Muscle layer of colon (tissue), 2 donors: ENCODE data around the gene PCDHB3.
"Not testable (repeated sequence)": the region's sequence is repeated elsewhere in the genome, so short reads cannot be mapped to it uniquely, and the experiment has no call there.

Experiments used
- H3K27ac ChIP-seq: one replicate; pipeline ENCODE4 v1.7.0; 2013; ENCODE audit warnings: low read depth, mild to moderate bottlenecking, low read length, moderate library complexity
- H3K27me3 ChIP-seq, 2 donors: one replicate each; pipeline ENCODE4 v1.7.0; 2013; ENCODE audit warnings: low read length in 2 of 2, mild to moderate bottlenecking in 2 of 2; ENCODE audit not compliant: insufficient read depth in 2 of 2, control insufficient read depth in 1 of 2
- H3K36me3 ChIP-seq: one replicate; pipeline ENCODE4 v1.7.0; 2013; ENCODE audit warnings: mild to moderate bottlenecking, low read length; ENCODE audit not compliant: insufficient read depth
- H3K4me1 ChIP-seq: one replicate; pipeline ENCODE4 v1.7.0; 2013; ENCODE audit warnings: mild to moderate bottlenecking, low read length; ENCODE audit not compliant: insufficient read depth
- H3K4me3 ChIP-seq, 2 donors: one replicate each; pipeline ENCODE4 v1.7.0; 2013; ENCODE audit warnings: low read length in 2 of 2, low read depth in 1 of 2, mild to moderate bottlenecking in 1 of 2, moderate library complexity in 1 of 2
- H3K9ac ChIP-seq: one replicate; pipeline ENCODE4 v1.7.0; 2013; ENCODE audit warnings: low read length
- H3K9me3 ChIP-seq: one replicate; pipeline ENCODE4 v1.7.0; 2013; ENCODE audit warnings: mild to moderate bottlenecking, low read length
- donor health status: abdominal sarcoma.
- donor health status: Adenocarcinoma of cecum.

Gene PCDHB3

DNA sequence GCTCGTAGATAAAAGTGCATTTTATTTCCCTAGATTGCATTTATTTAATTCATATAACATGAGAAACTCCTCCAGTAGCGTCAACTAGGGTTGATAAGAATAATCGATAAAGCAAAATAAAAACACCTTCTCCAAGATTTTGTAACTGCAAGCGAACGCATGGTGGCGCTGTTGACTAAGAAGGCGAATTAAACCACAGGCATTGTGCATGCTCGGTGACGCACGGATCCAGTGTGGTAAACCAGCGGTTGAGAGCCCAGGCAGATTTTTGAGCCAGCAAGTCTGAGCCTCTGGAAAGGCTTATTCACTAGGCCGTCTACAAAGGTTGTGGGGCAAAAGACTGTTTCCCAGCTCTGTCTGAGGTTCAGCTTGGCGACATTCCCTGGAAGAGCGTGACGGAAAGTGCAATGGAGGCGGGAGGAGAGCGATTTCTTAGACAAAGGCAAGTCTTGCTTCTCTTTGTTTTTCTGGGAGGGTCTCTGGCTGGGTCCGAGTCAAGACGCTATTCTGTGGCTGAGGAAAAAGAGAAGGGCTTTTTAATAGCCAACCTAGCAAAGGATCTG is at the start of gene PCDHB3:
Gene PCDHB3 (plus strand): TSS at position 231 of the 563 bp plus-strand sequence. CDS start 177 bp downstream, at position 408.
- Histone ChIP-seq H3K27me3 (no peaks in the 10 kb centered on the region), H3K36me3 (no peaks in the 10 kb centered on the region), H3K9me3 (peaks cover 13% of the 10 kb centered on the region), H3K9ac (no peak within 1 kb of the TSS), H3K27ac (no peak within 1 kb of the TSS), H3K4me1 (no peaks in the 10 kb centered on the region), H3K4me3 (peak within 1 kb of the TSS in 1 of 2 donors; percentile 44)

DNA sequence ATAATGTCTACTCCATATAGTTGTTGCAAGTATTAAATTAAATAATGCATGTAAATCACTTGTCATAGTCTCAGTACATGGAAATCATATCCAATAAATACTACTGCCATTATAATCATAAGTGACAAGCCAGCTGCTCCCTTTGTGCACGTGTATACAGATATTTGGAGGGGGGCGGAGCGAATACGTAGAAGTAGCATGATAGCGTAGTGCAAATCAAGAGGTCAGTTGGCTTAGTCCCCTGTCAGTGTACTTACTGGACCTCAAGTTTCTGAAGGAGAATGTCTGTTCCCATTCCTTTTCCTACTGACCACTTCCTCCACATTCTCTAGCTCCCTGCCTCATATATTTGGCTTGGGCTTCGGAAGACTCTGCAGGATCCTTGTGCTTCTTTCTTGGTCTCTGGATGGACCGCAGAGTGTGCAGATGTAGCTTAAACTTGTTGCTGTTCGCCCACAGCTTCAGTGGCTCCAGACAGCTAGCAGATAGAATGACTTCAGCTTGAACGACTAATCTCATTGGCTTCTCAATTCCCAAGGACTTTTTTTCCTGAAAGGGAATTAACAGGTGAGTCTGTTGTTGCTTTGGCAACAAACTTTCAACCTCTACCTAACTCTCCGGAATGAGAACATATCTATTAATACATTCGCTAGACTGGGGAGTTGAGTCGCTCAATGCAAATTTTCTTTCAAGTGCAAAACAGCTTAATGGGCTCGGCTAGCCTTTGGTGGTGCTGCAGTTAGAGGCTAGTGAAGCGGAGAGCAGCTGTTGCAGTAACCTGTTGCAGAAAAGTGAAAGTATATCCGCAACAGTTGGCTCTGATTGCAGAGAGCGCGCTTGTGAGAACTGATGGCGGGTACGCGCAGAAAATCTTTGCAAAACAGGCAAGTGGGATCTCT is 49.4 kb upstream of the PCDHB3 start, which contains the start of gene PCDHB1:
Gene PCDHB1 (plus strand): TSS at position 753 of the 899 bp plus-strand sequence. CDS start 97 bp downstream, at position 850.
- Histone ChIP-seq H3K9me3 (no peaks in the 10 kb centered on the region), H3K27me3 (peaks cover 0 to 10% of the 10 kb centered on the region in 2 donors), H3K4me3 (peak within 1 kb of the TSS; percentile 38 to 87), H3K4me1 (peaks cover 5% of the 10 kb centered on the region), H3K27ac (no peak within 1 kb of the TSS), H3K9ac (no peak within 1 kb of the TSS), H3K36me3 (no peaks in the 10 kb centered on the region)

DNA sequence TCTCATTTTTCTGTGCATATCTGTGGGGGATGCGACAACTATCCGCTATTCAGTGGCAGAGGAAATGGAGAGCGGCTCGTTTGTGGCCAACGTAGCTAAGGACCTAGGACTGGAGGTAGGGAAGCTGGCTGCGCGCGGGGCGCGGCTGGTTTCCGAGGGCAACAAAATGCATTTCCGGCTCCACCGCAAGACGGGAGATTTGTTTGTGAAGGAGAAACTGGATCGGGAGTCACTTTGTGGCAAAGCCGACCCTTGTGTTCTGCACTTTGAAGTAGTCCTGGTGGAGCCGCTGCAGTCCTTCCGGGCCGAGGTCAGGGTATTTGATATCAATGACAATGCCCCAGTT is 48.8 kb upstream of the PCDHB3 start:
- peaks cover 5% of the 10 kb centered on the region for H3K4me1 ChIP-seq
- no peak overlapping the region for H3K9ac ChIP-seq
- no peak overlapping the region for H3K27ac ChIP-seq
- H3K4me3 ChIP-seq: peak overlapping the region; percentile 38 to 87
- peaks cover 0 to 10% of the 10 kb centered on the region in 2 donors for H3K27me3 ChIP-seq
- H3K9me3 ChIP-seq: no peaks in the 10 kb centered on the region
- no peaks in the 10 kb centered on the region for H3K36me3 ChIP-seq

DNA sequence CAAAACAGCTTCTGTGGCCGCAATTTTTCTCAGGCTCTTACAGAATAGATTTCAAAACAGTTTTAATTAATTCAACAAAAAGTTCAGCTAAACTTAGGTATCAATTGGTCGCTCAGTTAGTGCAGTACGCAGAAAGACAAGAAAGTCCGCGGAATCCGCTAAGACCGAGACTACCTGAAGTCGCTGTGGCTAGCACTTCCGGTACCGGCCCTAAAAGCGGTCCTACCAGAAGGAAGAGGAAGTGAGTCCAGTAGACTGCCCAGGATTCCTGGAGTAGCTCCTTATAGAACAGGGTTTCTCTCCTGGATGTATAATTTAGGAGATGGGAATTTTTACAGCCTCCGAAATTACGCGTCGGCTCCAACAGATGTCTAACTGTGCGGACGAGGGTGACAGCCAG is 22.4 kb upstream of the PCDHB3 start:
- Histone ChIP-seq H3K36me3 (no peaks in the 10 kb centered on the region), H3K27ac (no peak overlapping the region), H3K4me1 (no peaks in the 10 kb centered on the region), H3K9ac (no peak overlapping the region), H3K4me3 (no peak overlapping the region), H3K27me3 (no peaks in the 10 kb centered on the region), H3K9me3 (no peaks in the 10 kb centered on the region)

DNA sequence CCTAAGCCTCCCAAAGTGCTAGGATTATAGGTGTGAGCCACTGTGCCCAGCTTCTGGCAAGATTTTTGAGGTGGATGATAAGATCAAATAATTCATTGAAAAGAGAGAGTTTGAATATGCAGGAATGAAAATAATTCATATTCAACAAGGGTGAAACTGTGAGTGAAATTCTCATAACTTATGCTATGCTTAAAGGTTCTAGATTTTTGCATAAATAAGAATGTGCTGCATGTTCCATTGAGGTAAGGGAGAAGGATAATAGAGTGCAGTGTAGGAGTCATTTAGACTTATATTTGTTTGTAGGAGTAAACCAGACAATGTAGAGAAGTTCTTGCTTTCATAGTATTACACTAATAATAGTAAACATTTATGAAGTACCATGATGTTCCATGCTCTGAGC is 18.0 kb upstream of the PCDHB3 start:
- no peak overlapping the region for H3K9ac ChIP-seq
- no peak overlapping the region for H3K4me3 ChIP-seq
- peaks cover 9% of the 10 kb centered on the region for H3K9me3 ChIP-seq
- no peak overlapping the region for H3K27ac ChIP-seq
- H3K4me1 ChIP-seq: no peaks in the 10 kb centered on the region
- H3K27me3 ChIP-seq: no peaks in the 10 kb centered on the region
- no peaks in the 10 kb centered on the region for H3K36me3 ChIP-seq

DNA sequence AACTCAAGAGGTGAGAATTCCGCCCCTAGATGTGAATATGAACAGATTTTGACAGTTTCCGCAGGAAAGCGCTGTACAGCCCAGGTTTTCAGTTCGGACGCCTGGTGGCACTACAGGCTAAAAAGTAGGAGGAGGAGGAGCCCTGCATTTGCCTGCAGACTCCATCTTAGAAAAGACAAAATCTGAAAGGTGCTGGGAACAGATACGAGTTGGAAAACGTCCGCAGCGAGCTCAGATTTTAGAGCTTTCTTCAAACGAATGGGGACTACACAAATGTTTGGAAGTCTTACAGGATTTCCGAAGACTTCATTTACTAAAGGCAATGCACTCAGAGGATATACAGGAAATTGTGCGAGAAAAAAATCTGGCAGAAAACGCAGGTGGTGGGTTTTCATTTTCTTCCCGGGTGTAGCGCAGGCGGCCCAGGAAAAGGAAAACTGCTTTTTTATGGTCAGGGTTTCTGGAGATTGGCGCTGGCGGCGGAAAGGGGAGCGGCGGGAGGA is 15.7 kb upstream of the PCDHB3 start:
- H3K9ac ChIP-seq: no peak overlapping the region
- H3K9me3 ChIP-seq: peaks cover 9% of the 10 kb centered on the region
- H3K27me3 ChIP-seq: no peaks in the 10 kb centered on the region
- H3K36me3 ChIP-seq: no peaks in the 10 kb centered on the region
- H3K4me1 ChIP-seq: no peaks in the 10 kb centered on the region
- H3K4me3 ChIP-seq: peak overlapping the region; percentile 16 to 62
- H3K27ac ChIP-seq: peak overlapping the region; percentile 39

DNA sequence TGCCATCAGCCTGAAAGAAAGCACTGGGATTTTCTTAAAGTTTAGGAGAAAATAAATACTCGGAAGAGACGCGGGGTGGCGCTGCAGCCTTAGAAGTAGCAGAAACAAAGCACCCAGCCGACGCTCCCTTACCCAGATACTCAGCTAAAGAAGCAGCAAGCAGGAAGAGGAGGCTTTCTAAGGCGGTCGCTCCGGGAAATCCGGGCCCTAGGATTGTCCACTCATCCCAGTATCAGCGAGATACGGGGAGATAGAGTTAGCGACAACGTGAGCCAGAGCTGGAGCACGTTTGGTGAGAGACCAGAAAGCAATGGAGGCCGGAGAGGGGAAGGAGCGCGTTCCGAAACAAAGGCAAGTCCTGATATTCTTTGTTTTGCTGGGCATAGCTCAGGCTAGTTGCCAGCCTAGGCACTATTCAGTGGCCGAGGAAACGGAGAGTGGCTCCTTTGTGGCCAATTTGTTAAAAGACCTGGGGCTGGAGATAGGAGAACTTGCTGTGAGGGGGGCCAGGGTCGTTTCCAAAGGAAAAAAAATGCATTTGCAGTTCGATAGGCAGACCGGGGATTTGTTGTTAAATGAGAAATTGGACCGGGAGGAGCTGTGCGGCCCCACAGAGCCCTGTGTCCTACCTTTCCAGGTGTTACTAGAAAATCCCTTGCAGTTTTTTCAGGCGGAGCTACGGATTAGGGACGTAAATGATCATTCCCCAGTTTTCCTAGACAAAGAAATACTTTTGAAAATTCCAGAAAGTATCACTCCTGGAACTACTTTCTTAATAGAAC is 5.6 kb upstream of the PCDHB3 start, which contains the start of gene PCDHB2:
Gene PCDHB2 (plus strand): TSS at position 135 of the 782 bp plus-strand sequence. CDS start 176 bp downstream, at position 311.
- H3K4me3 ChIP-seq: peak within 1 kb of the TSS in 1 of 2 donors; percentile 32
- H3K9ac ChIP-seq: no peak within 1 kb of the TSS
- H3K27me3 ChIP-seq: peaks cover 0 to 6% of the 10 kb centered on the region in 2 donors
- H3K9me3 ChIP-seq: peaks cover 26% of the 10 kb centered on the region
- H3K27ac ChIP-seq: no peak within 1 kb of the TSS
- H3K4me1 ChIP-seq: no peaks in the 10 kb centered on the region
- no peaks in the 10 kb centered on the region for H3K36me3 ChIP-seq

DNA sequence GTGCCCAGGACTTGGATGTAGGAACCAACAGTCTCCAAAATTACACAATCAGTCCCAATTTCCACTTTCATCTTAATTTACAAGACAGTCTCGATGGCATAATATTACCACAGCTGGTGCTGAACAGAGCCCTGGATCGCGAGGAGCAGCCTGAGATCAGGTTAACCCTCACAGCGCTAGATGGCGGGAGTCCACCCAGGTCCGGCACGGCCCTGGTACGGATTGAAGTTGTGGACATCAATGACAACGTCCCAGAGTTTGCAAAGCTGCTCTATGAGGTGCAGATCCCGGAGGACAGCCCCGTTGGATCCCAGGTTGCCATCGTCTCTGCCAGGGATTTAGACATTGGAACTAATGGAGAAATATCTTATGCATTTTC is 5.0 kb upstream of the PCDHB3 start:
- peaks cover 26% of the 10 kb centered on the region for H3K9me3 ChIP-seq
- no peak overlapping the region for H3K27ac ChIP-seq
- H3K27me3 ChIP-seq: peaks cover 0 to 6% of the 10 kb centered on the region in 2 donors
- H3K4me3 ChIP-seq: peak overlapping the region in 1 of 2 donors; percentile 32
- no peaks in the 10 kb centered on the region for H3K36me3 ChIP-seq
- H3K4me1 ChIP-seq: no peaks in the 10 kb centered on the region
- H3K9ac ChIP-seq: no peak overlapping the region

DNA sequence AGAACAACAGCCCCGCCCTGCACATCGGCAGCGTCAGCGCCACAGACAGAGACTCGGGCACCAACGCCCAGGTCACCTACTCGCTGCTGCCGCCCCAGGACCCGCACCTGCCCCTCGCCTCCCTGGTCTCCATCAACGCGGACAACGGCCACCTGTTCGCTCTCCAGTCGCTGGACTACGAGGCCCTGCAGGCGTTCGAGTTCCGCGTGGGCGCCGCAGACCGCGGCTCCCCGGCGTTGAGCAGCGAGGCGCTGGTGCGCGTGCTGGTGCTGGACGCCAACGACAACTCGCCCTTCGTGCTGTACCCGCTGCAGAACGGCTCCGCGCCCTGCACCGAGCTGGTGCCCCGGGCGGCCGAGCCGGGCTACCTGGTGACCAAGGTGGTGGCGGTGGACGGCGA is 4.1 kb upstream of the PCDHB3 start:
- H3K36me3 ChIP-seq, H3K4me3 ChIP-seq, H3K4me1 ChIP-seq, H3K9ac ChIP-seq, H3K27me3 ChIP-seq, H3K27ac ChIP-seq: not testable (repeated sequence)
- peaks cover 32% of the 10 kb centered on the region for H3K9me3 ChIP-seq

DNA sequence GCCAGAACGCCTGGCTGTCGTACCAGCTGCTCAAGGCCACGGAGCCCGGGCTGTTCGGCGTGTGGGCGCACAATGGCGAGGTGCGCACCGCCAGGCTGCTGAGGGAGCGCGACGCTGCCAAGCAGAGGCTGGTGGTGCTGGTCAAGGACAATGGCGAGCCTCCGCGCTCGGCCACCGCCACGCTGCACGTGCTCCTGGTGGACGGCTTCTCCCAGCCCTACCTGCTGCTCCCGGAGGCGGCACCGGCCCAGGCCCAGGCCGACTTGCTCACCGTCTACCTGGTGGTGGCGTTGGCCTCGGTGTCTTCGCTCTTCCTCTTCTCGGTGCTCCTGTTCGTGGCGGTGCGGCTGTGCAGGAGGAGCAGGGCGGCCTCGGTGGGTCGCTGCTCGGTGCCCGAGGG is 3.7 kb upstream of the PCDHB3 start:
- H3K4me3 ChIP-seq, H3K4me1 ChIP-seq, H3K9ac ChIP-seq, H3K27me3 ChIP-seq, H3K36me3 ChIP-seq, H3K27ac ChIP-seq: not testable (repeated sequence)
- H3K9me3 ChIP-seq: peaks cover 31% of the 10 kb centered on the region

DNA sequence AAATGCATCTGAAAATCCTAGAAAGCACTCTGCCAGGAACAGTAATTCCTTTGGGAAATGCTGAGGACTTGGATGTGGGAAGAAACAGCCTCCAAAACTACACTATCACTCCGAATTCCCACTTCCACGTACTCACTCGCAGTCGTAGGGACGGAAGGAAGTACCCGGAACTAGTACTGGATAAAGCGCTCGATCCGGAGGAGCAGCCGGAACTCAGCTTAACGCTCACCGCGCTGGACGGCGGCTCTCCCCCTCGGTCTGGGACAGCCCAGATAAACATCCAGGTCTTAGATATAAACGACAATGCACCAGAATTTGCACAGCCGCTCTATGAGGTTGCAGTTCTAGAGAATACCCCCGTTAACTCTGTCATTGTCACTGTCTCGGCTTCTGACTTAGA is 786 bp downstream of the PCDHB3 start:
- Histone ChIP-seq H3K27ac (no peak overlapping the region), H3K36me3 (no peaks in the 10 kb centered on the region), H3K4me3 (peak overlapping the region in 1 of 2 donors; percentile 44), H3K9me3 (peaks cover 8% of the 10 kb centered on the region), H3K9ac (no peak overlapping the region), H3K4me1 (no peaks in the 10 kb centered on the region), H3K27me3 (no peaks in the 10 kb centered on the region)
